RCC 7860 (cell line): ENCODE measurements around the gene LYPD4.
A peak's percentile ranks its signal among the peaks of the same experiment; 100 is the strongest.

ENCODE experiments used
- DNase-seq: peaks from one replicate; pipeline ENCODE4 v3.0.0-alpha.2; 2015; ENCODE audit warnings: low spot score
- FAIRE-seq: peaks from 2 replicates; lab custom pipeline; 2012; peaks lifted over from hg19 to GRCh38; lab: Jason Lieb, UNC

LYPD4 gene

GRCh38 chr19:41844601-41845000, at the start of gene LYPD4:
Gene LYPD4, minus strand, starts transcription at chr19:41844683. Its CDS starts 5,398 bp downstream, at chr19:41839285.
- no peak for FAIRE-seq

GRCh38 chr19:41893899-41894298, 49.4 kb upstream of the LYPD4 start:
- FAIRE-seq: no peak
- DNase-seq: no peak

More at GRCh38 chr19:41844601-41845000, at the start of gene LYPD4:
- no peak for DNase-seq

- FAIRE-seq (no peak), DNase-seq (no peak)
These were observed 47.9 kb upstream of the LYPD4 start for GRCh38 chr19:41892173-41892902.

- no peak for FAIRE-seq
- DNase-seq: no peak
These were observed 46.5 kb upstream of the LYPD4 start for GRCh38 chr19:41890936-41891335.

GRCh38 chr19:41889896-41890295, 45.4 kb upstream of the LYPD4 start:
- DNase-seq: no peak
- no peak for FAIRE-seq

GRCh38 chr19:41888926-41889325, 44.4 kb upstream of the LYPD4 start:
- FAIRE-seq (no peak), DNase-seq (no peak)

GRCh38 chr19:41887711-41888382, 43.4 kb upstream of the LYPD4 start:
- DNase-seq: peak; percentile 23
- FAIRE-seq: no peak

- no peak for FAIRE-seq
These were observed 42.6 kb upstream of the LYPD4 start for GRCh38 chr19:41886761-41887710.

GRCh38 chr19:41883821-41884733, 39.6 kb upstream of the LYPD4 start:
- DNase-seq: peak; percentile 89
- FAIRE-seq: peak; percentile 74

More at GRCh38 chr19:41886761-41887710, 42.6 kb upstream of the LYPD4 start:
- no peak for DNase-seq

- no peak for DNase-seq
- no peak for FAIRE-seq
These were observed 39.0 kb upstream of the LYPD4 start for GRCh38 chr19:41883463-41883820.

- DNase-seq (peak; percentile 15), FAIRE-seq (no peak)
These were observed 38.3 kb upstream of the LYPD4 start, which contains the start of gene ARHGEF1 for GRCh38 chr19:41882568-41883462. Gene ARHGEF1, plus strand, starts transcription at chr19:41883184. Its CDS starts 4,899 bp downstream, at chr19:41888083.

- DNase-seq (no peak), FAIRE-seq (no peak)
These were observed 35.8 kb upstream of the LYPD4 start for GRCh38 chr19:41880329-41880708.

GRCh38 chr19:41879670-41880328, 35.3 kb upstream of the LYPD4 start:
- DNase-seq (no peak), FAIRE-seq (no peak)

GRCh38 chr19:41879080-41879479, 34.6 kb upstream of the LYPD4 start:
- FAIRE-seq (no peak), DNase-seq (no peak)

GRCh38 chr19:41877916-41878905, 33.7 kb upstream of the LYPD4 start:
- FAIRE-seq (no peak), DNase-seq (no peak)

- DNase-seq: no peak
- no peak for FAIRE-seq
These were observed 32.7 kb upstream of the LYPD4 start, which contains the start of gene CD79A for GRCh38 chr19:41876847-41877832. Gene CD79A, plus strand, starts transcription at chr19:41877279. Its CDS starts 26 bp downstream, at chr19:41877305.
